ENCODE results near the gene MRTFB. TPM values are rescaled to one million over a fixed set of nuclear protein-coding genes. Genes with fewer than 3 reads are reported as not detected.

MRTFB gene
- total RNA-seq, 1 donor from 2014 or later, result 20.9 TPM

DNA sequence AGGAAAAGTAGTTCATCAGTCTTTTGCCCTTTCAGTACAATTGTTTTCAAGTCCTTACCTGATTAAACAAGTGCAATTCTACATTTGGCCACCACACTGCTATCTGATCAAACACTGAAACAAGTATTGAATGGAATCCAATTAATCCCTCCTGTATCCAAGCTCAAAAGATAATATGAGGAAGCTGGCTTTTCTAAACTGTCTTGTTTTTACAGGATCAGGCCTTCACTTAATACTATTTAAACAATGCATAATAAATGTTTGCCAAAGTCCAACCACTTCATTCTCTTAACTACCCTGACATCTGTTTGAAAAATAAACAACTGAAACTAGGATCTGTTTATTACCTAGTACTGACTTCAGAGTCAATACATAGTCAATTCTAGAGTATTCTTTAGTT is 131.6 kb downstream of the MRTFB start:
- Mint-ChIP-seq H3K9me3 (no peaks in the 10 kb centered on the region), H3K27me3 (no peaks in the 10 kb centered on the region), H3K4me3 (no peak overlapping the region), H3K4me1 (no peaks in the 10 kb centered on the region), H3K36me3 (ENCODE audit: low read depth) (no peaks in the 10 kb centered on the region), H3K27ac (no peak overlapping the region)
- no peak for DNase-seq
- intact Hi-C loops (cut with micrococcal nuclease), result no loop called here
- ChIA-PET CTCF (interaction anchor here (1.4 kb wide), 1 partner anchor 13 kb away, joined by 4 read pairs; no protein-coding TSS in a partner anchor), POLR2A (no interaction called here)
- no peak for TF ChIP-seq CTCF (IDR thresholded peaks at IDR 0.05)
- ATAC-seq (ENCODE audit: low read depth), result no peak

DNA sequence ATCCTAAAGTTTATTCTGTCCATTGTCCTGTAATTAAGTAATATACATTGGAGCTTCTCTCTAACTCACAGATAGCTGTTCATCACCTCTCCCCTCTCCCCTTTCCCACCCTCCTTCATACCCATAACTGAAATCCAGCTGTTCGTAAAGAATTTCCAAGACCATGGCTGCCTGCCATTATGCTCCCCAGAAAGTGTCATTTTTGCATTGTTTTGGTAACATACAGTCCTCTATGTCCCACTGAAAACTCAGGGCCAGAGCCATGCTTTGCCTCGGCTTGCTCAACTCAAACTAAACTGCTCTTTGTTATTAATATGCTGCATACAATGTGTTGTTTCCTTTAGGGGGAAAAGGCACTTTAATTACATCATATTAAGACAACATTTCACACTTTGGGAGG is 132.0 kb downstream of the MRTFB start:
- no peak overlapping the region for H3K4me3 Mint-ChIP-seq
- no peak overlapping the region for H3K27ac Mint-ChIP-seq
- POLR2A ChIA-PET, result no interaction called here
- H3K27me3 Mint-ChIP-seq, result no peaks in the 10 kb centered on the region
- no peaks in the 10 kb centered on the region for H3K36me3 Mint-ChIP-seq (ENCODE audit: low read depth)
- CTCF ChIA-PET, result interaction anchor here (1.4 kb wide), 1 partner anchor 12 kb away, joined by 4 read pairs; no protein-coding TSS in a partner anchor
- ATAC-seq (ENCODE audit: low read depth) (no peak), DNase-seq (no peak)
- H3K4me1 Mint-ChIP-seq, result no peaks in the 10 kb centered on the region
- TF ChIP-seq CTCF (IDR thresholded peaks at IDR 0.05), result no peak
- intact Hi-C loops (cut with micrococcal nuclease), result no loop called here
- no peaks in the 10 kb centered on the region for H3K9me3 Mint-ChIP-seq

GRCh38 chr16:14205666-14206065 is 134.5 kb downstream of the MRTFB start:
- Mint-ChIP-seq H3K9me3 (no peaks in the 10 kb centered on the region), H3K4me3 (no peak overlapping the region), H3K27ac (no peak overlapping the region), H3K36me3 (ENCODE audit: low read depth) (peaks cover under 1% of the 10 kb centered on the region), H3K4me1 (no peaks in the 10 kb centered on the region), H3K27me3 (no peaks in the 10 kb centered on the region)
- ATAC-seq (ENCODE audit: low read depth) (no peak), DNase-seq (no peak)
- ChIA-PET CTCF (no interaction called here), POLR2A (no interaction called here)
- intact Hi-C loops (cut with micrococcal nuclease), result no loop called here
- TF ChIP-seq CTCF (IDR thresholded peaks at IDR 0.05), result no peak

- Mint-ChIP-seq H3K9me3 (no peaks in the 10 kb centered on the region), H3K27me3 (no peaks in the 10 kb centered on the region), H3K27ac (no peak overlapping the region), H3K4me1 (no peaks in the 10 kb centered on the region), H3K4me3 (no peak overlapping the region), H3K36me3 (ENCODE audit: low read depth) (peaks cover 35% of the 10 kb centered on the region)
- DNase-seq (no peak), ATAC-seq (ENCODE audit: low read depth) (no peak)
- TF ChIP-seq CTCF (IDR thresholded peaks at IDR 0.05), result no peak
- ChIA-PET POLR2A (no interaction called here), CTCF (no interaction called here)
- intact Hi-C loops (cut with micrococcal nuclease), result no loop called here
Measured at GRCh38 chr16:14211856-14212543, 140.9 kb downstream of the MRTFB start.

GRCh38 chr16:14215941-14216340 is 144.8 kb downstream of the MRTFB start:
- ChIA-PET CTCF (interaction anchor here (1.2 kb wide), 2 partner anchors 13 to 292 kb away, joined by 3 to 4 read pairs; no protein-coding TSS in a partner anchor), POLR2A (interaction anchor here (0.6 kb wide), 1 partner anchor 144 kb away, joined by 4 read pairs; no protein-coding TSS in a partner anchor)
- no peak overlapping the region for H3K4me3 Mint-ChIP-seq
- H3K4me1 Mint-ChIP-seq, result no peaks in the 10 kb centered on the region
- peaks cover 65% of the 10 kb centered on the region for H3K36me3 Mint-ChIP-seq (ENCODE audit: low read depth)
- H3K27ac Mint-ChIP-seq, result no peak overlapping the region
- no peak for ATAC-seq (ENCODE audit: low read depth)
- intact Hi-C loops (cut with micrococcal nuclease), result no loop called here
- TF ChIP-seq CTCF (IDR thresholded peaks at IDR 0.05), result no peak
- DNase-seq, result no peak
- no peaks in the 10 kb centered on the region for H3K9me3 Mint-ChIP-seq
- no peaks in the 10 kb centered on the region for H3K27me3 Mint-ChIP-seq

Data from activated B cell treated with CpG ODN at 0.5 μM for 24 hours (primary cell).